ENCODE results near the gene ZNF436. TPM values are rescaled to one million over a fixed set of nuclear protein-coding genes. Genes with fewer than 3 reads are reported as not detected.
"Not testable (repeated sequence)": the region's sequence is repeated elsewhere in the genome, so short reads cannot be mapped to it uniquely, and the experiment has no call there.

The ZNF436 gene
- total RNA-seq, 2 experiments from 2014 or later: 3.7 to 4.0 TPM

DNA sequence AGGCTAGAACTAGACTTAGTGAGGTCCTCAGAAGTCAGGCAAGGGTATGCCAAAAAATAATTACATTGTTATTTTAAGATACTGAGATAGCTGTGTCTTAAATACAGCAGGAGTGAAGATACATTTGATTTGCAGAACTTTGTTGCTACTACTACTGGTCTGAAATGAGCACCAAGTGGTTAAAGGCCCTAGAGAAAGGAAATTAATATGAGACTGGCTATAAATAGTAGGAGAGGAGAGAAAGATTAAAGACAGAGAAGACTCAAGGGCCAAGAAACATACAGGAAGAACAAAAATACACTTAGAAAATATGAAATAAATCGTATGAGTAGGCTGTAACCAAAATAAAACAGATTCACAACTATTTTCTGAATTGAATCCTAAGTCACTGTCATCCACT lies 46.9 kb downstream of the ZNF436 start:
- no peak for DNase-seq
- Mint-ChIP-seq H3K36me3 (ENCODE audit: low read depth) (peaks cover 71% of the 10 kb centered on the region), H3K4me1 (ENCODE audit: low read depth) (peaks cover 35% of the 10 kb centered on the region), H3K4me3 (no peak overlapping the region), H3K9me3 (no peaks in the 10 kb centered on the region), H3K27ac (peak overlapping the region; percentile 64), H3K27me3 (no peaks in the 10 kb centered on the region)
- Histone ChIP-seq H3K4me3 (ENCODE audit: low read length) (no peak overlapping the region), H3K9me3 (ENCODE audit: control insufficient read depth in 1 of 2, insufficient read depth in 1 of 2, low read length in 2 of 2) (no peaks in the 10 kb centered on the region), H3K4me1 (ENCODE audit: insufficient read depth, low read length) (no peaks in the 10 kb centered on the region), H3K36me3 (ENCODE audit: insufficient read depth, low read length) (peaks cover 80% of the 10 kb centered on the region), H3K27me3 (ENCODE audit: control insufficient read depth in 1 of 2, insufficient read depth in 2 of 2, low read length in 2 of 2) (no peaks in the 10 kb centered on the region), H3K27ac (ENCODE audit: low read depth in 1 of 2, low read length in 2 of 2) (no peak overlapping the region)
- ATAC-seq (ENCODE audit: poor library complexity): no peak
- TF ChIP-seq, protein P1, sequence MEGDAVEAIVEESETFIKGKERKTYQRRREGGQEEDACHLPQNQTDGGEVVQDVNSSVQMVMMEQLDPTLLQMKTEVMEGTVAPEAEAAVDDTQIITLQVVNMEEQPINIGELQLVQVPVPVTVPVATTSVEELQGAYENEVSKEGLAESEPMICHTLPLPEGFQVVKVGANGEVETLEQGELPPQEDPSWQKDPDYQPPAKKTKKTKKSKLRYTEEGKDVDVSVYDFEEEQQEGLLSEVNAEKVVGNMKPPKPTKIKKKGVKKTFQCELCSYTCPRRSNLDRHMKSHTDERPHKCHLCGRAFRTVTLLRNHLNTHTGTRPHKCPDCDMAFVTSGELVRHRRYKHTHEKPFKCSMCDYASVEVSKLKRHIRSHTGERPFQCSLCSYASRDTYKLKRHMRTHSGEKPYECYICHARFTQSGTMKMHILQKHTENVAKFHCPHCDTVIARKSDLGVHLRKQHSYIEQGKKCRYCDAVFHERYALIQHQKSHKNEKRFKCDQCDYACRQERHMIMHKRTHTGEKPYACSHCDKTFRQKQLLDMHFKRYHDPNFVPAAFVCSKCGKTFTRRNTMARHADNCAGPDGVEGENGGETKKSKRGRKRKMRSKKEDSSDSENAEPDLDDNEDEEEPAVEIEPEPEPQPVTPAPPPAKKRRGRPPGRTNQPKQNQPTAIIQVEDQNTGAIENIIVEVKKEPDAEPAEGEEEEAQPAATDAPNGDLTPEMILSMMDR (IDR thresholded peaks at IDR 0.05): no peak
- ChIA-PET POLR2A (no interaction called here), CTCF (interaction anchor here (1.3 kb wide), 1 partner anchor 22 kb away, joined by 3 read pairs; the partner anchor contains the start of gene HNRNPR)
- intact Hi-C loops (cut with DNase I, micrococcal nuclease): loop anchor here in 1 of 2 experiments (5.0 kb wide), 1 partner anchor 80 kb away; no protein-coding TSS in a partner anchor

DNA sequence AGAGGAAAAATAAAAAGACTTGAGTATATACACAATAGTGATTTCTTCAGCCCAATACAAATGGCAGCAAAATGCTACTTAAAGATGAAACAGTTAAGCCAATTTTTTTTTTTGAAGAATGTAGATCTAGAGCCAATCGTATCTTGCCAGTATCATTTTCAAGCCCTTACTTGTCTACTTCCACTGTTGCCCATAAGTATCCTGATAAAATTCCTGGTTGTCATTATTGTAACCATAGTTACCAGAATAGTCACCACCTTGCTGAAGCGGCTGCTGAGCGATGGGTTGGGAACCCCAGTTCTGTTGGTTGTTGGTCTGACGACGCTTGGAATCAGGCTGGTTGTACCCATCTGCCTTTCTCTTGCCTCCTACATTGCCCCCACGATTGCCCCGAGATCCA lies 59.4 kb downstream of the ZNF436 start:
- H3K9me3 Mint-ChIP-seq; ATAC-seq (ENCODE audit: poor library complexity); H3K27me3 ChIP-seq (ENCODE audit: control insufficient read depth in 1 of 2, insufficient read depth in 2 of 2, low read length in 2 of 2); H3K4me3 ChIP-seq (ENCODE audit: low read length); H3K4me3 Mint-ChIP-seq; intact Hi-C loops (cut with DNase I, micrococcal nuclease); H3K27ac Mint-ChIP-seq; DNase-seq; H3K9me3 ChIP-seq (ENCODE audit: control insufficient read depth in 1 of 2, insufficient read depth in 1 of 2, low read length in 2 of 2); H3K27me3 Mint-ChIP-seq; POLR2A ChIA-PET; H3K4me1 ChIP-seq (ENCODE audit: insufficient read depth, low read length); H3K27ac ChIP-seq (ENCODE audit: low read depth in 1 of 2, low read length in 2 of 2): not testable (repeated sequence)
- Mint-ChIP-seq H3K36me3 (ENCODE audit: low read depth) (peaks cover 78% of the 10 kb centered on the region), H3K4me1 (ENCODE audit: low read depth) (peaks cover 27% of the 10 kb centered on the region)
- CTCF ChIA-PET: interaction anchor here (0.6 kb wide), 1 partner anchor 416 kb away, joined by 3 read pairs; no protein-coding TSS in a partner anchor
- H3K36me3 ChIP-seq (ENCODE audit: insufficient read depth, low read length): peaks cover 69% of the 10 kb centered on the region

Other genes starting within 250 kb of the ZNF436 start
- gene LUZP1, start 201.0 kb downstream of the ZNF436 start, total RNA-seq: 10 to 100 TPM; 20.1 to 23.7 TPM
- gene HTR1D, start 152.3 kb downstream of the ZNF436 start, total RNA-seq: not detected
- 10 to 100 TPM; 92.0 to 93.3 TPM for gene HNRNPR, start 25.6 kb downstream of the ZNF436 start, total RNA-seq
- gene TCEA3, start 54.9 kb upstream of the ZNF436 start, total RNA-seq: 10 to 100 TPM; 33.1 to 34.6 TPM
- 1 to 10 TPM in 1 of 2 experiments, under 1 TPM in 1; 0.81 to 1.2 TPM for gene ASAP3, start 114.3 kb upstream of the ZNF436 start, total RNA-seq
- gene E2F2, start 161.4 kb upstream of the ZNF436 start, total RNA-seq: under 1 TPM; 0.50 to 0.69 TPM
- gene ID3, start 189.7 kb upstream of the ZNF436 start, total RNA-seq: 10 to 100 TPM; 89.8 to 90.4 TPM

All from CD4-positive, alpha-beta T cell (primary cell).